AML-193 (cell line): Measurements from ENCODE around the gene SOD3.

Experiments
- DNase-seq, 2 experiments: peaks; one replicate each; lab custom pipeline; 2025; lab: John Stamatoyannopoulos, UW

The SOD3 gene

GRCh38 chr4:24842356-24842755 lies 47.0 kb downstream of the SOD3 start:
- DNase-seq = no peak

GRCh38 chr4:24843096-24843495 lies 47.7 kb downstream of the SOD3 start:
- no peak for DNase-seq

GRCh38 chr4:24845132-24845531 lies 49.8 kb downstream of the SOD3 start:
- DNase-seq = no peak

- DNase-seq = no peak
Measured at GRCh38 chr4:24845902-24846301, 50.5 kb downstream of the SOD3 start.

GRCh38 chr4:24846716-24847115 lies 51.3 kb downstream of the SOD3 start:
- no peak for DNase-seq

GRCh38 chr4:24849351-24849750 lies 54.0 kb downstream of the SOD3 start:
- no peak for DNase-seq

DNA sequence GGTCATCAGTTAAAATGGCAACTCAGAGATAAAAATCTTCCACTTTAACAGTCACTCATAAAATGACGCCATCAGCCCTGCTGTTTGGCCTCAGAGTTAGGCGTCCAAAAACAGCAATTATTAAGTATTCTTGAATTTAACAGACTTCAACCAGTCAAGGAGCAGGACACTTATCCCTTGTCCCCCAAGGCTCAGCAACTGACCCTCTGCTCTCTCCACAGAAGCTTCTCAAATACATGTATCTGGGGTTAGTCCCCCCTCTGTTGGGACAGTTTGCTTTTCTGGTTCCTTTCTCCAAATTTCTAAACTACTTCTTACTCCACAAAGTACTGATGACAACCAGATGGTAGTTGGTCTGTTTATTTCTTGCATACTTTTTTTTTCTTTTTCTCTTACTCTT lies 54.4 kb downstream of the SOD3 start:
- DNase-seq = no peak
